ENCODE measurements around the gene TTLL6.

- TF ChIP-seq CTCF (IDR thresholded peaks at IDR 0.05) (no peak), NFYB (CRISPR knock-in tag; conservative IDR thresholded peaks at IDR 0.05; ENCODE audit: low read depth) (peak; percentile 33; the same call in 1 of the 2 replicates), MYBL2 (CRISPR knock-in tag; IDR thresholded peaks at IDR 0.05) (no peak), ZNF263 (CRISPR knock-in tag; IDR thresholded peaks at IDR 0.05; ENCODE audit: low read depth) (no peak), ZNF281 (CRISPR knock-in tag; IDR thresholded peaks at IDR 0.05) (no peak), NR1H2 (CRISPR knock-in tag; IDR thresholded peaks at IDR 0.05) (no peak)
Observed at GRCh38 chr17:48816774-48817590, at the start of gene TTLL6.

All from WTC11 (cell line).